ENCODE results near the gene C19orf25.
"Not testable (repeated sequence)": the region's sequence is repeated elsewhere in the genome, so short reads cannot be mapped to it uniquely, and the experiment has no call there.

The C19orf25 gene

DNA sequence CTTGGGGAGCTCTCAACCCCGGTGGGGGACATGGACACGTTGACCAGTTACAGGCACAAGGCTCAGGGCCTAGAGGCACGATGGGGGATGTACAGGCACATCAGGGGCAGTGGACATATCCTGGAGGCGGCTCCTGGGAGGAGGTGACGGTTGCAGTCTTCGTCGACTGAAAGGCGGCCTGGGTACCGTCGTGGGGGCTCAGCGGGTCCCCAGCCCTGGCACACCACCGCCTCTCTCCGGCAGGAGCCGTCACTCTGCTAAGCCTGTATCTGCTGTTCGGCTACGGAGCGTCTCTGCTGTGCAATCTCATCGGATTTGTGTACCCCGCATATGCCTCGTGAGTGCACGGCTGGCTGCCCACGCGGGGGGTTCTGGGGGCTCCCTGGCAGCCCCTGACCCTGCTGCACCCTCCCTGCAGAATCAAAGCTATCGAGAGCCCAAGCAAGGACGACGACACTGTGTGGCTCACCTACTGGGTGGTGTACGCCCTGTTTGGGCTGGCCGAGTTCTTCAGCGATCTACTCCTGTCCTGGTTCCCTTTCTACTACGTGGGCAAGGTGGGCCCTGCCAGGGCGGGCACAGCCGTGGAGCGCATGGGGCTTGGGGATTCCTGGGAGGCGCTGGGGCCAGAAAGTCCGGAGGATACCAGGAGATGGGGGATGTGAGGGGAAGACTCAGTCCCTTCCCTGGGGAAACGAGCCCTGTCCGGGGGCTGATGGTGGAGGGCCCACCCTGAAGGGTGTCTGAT is 16.2 kb upstream of the C19orf25 start:
- FAIRE-seq = no peak

DNA sequence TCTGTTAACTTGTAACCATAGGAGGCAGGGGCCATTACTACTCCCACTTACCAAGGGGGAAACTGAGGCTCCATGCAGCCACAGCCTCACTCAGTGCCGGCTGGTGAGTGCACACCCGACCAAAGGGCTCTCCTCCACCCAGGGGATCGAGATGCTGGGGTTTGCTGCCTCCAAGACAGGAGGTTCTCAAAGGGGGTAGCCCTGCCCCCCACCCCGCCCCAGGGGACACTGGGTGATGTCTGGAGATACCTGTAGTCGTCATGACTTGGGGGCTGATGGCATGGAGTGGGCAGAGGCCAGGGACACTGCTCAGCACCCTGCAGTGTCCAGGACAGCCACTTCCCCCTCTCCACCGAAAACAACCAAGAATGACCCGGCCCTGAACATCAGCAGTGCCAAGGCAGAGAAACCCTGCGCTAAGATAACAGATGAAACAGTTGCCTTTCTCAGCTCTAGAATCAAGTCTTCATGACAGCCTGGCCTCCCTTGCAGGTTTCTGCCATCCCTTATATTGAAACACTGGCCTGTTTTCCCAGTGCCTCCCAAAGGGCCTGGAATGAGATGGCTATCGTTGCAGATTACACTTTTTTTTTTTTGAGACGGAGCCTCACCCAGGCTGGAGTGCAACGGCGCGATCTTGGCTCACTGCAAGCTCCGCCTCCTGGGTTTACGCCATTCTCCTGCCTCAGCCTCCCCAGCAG is 15.2 kb upstream of the C19orf25 start:
- FAIRE-seq = no peak

DNA sequence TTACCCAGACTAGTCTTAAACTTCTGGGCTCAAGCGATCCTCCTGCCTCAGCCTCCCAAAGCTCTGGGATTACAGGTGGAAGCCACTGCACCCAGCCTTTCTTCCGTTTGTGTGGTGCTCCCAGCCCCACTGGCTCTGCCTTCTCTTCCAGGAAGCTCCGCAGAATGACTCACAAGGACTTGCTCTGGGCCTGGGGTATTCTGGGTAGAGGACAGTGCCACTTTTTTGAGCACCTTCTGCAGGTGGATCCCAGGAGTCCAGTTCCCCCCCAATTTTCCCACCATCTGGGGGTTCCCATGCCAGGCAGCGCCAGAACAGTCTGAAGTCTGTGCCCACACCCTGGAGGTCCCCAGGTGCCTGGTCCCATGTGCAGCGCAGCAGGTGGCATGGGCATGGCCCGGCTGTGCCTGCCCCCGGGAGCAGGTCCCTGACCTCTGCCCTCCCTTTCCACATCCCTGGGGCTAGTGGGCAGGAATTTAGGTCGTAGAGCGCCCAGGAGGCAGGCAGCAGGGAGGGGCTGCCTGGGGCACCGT is 13.5 kb upstream of the C19orf25 start:
- FAIRE-seq = no peak

DNA sequence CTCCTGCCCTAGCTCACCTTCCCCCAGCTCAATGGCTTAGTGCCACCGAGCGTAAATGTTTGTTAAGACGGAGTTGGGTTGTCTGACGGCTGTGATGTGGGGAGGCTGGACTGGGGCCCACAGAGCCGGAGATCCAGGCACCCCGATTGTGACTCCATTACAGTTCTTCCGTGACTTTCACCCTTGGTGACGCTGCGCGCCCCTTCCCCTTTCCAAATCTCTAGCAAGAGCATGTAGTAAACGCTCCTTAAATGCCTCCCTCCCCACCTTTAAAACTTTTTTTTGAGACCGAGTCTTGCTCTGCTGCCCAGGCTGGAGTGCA is 12.8 kb upstream of the C19orf25 start:
- FAIRE-seq = no peak

DNA sequence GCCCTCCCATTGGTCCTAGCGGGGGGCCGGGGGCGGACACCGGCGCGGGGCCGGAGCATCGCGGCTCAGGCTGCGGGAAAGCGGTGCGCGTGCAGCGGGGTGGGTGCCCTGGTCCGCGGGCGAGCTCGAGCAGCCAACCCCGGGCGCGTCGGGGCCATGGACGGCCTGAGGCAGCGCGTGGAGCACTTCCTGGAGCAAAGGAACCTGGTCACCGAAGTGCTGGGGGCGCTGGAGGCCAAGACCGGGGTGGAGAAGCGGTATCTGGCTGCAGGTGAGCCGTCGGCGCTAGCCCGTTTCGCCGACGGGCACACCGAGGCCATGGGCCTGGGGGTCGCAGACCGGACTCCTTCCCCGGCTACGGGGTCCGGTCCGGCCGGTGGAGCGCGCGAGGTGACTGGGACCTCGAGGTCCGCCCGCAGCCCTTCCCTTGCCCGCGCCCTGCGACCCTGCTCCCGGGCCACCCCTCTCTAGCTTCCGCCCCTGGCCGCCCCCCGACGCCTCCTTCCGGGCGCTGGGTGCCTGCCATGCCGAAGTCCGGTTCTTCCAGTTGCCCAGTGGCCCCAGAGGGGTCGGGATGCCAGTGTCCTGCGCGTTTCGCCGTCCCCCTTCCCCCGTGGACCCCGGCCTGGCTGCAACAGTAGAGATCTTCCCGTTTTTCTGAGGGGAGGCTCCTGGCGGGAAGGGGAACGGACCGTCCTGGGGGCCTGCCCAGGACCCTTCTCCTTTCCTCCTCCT is 12.3 kb upstream of the C19orf25 start, which contains the start of gene REEP6:
Gene REEP6 (plus strand): TSS at position 68 of the 735 bp plus-strand sequence. CDS start 89 bp downstream, at position 157.
- no peak for FAIRE-seq

DNA sequence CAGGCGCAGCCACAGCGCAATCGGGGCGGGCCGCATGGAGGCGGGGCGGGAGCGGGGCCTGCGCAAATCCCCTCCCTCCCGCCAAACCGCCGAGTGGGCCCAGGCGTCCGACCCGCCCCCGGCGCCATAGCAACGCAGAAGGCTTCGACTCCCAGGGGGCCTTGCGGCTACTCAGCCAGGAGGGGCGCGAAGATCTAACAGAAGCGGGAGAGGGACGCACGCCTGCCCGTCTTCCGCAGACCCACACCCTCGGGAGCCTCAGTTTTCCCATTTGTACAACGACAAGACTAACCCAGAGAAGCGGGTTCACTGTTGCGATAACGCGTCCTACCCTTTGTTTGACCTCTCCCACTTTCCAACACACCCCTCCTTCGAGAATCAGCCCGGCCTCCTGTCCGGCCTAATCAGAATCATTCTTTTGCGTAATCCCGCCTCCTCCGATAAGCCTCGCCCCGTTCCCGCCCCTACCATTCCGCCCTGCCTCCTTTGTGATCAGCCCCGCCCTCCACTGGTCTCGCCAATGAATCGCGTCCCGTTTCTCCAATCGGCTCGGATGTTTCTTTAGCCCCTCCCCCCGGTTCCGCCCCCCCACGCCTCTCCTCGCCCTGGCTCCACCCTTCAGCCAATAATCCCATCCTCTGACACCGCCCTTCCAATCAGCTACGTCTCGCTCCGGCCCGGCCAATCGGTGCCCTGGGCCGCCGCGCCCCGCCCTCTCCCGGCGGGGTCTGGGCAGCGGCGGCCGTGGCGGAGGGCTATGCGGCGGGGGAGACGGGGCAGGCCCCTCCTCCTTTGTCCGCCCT is 11.5 kb upstream of the C19orf25 start, which contains the start of gene PCSK4:
Gene PCSK4 (minus strand): TSS at position 40 of the 803 bp plus-strand sequence. CDS start 4 bp downstream, at position 36.
- peak; percentile 98 for FAIRE-seq

DNA sequence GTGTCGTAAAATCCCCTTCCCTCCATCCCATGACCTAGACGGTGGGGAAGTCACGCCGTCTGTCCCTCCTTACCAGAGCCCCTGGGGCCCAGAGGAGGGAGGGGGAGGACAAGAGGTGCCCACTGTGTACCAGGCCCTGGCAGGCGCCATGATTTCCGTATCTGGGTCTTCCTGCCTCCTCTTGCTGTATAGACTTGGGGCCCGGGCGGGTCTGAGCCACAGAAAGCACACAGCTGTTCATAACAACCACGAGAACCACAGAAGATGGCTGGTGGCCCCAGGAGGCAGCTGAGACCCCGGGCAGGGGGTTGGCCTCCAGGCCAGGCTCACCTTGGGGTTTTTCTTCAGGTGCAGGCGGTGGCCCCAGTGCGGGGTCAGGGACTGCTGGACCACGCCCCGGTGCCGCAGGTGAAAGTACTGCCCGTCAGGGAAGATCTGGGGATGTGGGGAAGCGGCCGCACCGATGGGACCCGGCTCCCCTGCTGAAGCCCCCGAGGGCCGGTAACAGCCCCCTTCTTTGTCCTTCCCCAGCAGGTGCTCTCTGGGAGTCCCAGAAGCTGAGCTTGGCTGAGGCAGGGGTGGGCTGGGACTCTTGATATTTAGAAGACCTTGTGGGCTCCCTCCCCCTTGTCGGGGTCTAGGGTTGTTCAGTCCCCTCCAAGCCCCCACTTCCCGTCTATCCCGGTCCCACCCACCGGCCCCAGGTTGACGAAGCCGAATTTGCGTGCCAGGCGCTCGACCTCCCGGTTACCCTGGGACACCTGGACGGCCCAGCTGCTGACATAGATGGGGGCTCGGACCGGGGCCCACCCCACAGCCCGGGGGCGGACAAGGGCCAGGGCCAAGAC is 10.7 kb upstream of the C19orf25 start:
- no peak for FAIRE-seq

DNA sequence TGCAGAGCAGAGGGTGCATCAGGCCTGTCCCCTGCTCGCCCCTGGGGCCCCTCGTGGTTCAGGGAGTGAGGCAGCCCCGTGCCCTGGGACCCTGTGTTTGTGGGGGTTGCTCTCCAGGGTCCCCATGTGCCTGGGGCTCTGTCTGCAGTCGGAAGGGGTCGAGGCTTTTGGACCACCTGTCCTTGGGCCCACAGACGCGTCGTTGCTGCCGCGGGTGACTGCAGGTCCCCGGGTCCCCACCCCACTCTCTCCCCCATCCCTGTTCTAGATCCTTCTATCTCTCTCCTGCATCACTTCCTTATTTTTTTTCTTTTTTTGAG is 9.2 kb upstream of the C19orf25 start:
- FAIRE-seq = no peak

DNA sequence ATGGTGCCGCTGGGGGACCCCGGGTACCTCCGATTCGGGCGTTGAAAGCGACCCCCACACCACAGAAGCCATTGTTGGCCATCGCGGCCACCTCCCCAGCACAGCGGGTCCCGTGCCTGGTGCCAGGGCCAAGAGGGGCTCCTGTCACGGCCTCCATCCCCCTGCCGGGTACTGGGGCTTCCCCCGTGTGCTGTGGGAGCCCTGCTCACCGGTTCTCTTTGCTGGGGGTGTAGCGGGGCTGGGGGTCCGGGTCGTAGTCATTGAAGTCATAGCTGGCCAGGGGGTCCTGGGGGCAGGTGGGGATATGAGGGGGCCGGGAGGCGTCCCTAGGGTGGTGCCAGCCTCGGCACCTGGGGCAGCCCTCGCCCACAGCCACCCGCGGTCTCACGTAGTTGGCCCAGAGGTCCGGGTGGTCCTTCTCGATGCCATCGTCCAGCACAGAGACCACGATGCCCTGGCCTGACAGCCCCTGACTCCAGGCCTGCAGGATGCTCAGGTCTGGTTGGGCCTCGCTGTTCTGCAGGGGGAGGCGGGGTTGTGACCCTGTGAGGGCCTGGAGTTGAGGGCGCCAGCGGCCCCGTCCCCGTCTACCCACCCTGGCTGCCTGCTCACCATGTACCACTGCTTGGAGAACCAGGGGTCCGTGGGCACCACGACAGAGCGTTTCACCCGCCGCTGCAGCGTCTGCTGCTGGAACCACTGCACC is 8.7 kb upstream of the C19orf25 start:
- no peak for FAIRE-seq

DNA sequence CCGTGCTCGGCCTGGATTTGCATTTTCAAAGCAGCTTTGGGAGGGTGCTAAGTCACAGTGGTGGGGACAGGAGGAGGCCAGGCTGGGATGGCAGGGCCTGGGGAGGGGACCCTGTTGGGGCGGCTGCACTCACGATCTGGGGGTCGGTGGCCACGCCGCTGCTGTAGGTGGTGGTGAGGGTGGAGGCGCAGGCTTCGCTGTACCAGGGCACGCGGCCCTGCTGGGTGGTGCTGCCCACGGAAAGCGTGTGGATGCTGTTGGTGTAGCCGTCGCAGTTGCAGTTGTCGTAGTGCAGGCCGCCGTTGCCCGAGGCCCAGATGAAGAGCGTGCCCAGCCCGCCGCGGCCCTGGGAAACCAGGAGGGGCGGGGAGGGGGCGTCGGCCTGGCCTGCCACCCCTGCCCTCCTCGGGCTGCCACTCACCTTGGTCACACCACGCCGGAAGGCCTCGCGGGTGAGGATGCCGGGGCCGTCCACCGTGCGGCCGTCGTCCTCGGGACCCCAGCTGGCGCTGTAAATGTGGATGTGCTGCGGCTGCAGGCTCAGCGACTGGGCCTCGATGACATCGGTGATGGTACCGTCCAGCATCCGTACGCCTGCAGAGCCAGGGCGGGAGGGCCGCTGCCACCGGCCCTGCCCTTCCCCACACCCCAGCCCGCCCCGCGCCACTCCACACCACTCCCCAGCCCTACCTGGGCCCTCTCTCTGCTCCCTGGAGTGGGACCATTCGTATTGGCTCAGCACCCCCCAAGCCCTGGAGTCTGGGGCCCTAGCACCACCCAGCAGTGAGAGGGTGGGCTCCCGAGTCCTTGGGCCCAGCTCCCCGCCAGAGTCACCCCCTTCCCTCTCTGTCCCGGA is 7.9 kb upstream of the C19orf25 start:
- no peak for FAIRE-seq

DNA sequence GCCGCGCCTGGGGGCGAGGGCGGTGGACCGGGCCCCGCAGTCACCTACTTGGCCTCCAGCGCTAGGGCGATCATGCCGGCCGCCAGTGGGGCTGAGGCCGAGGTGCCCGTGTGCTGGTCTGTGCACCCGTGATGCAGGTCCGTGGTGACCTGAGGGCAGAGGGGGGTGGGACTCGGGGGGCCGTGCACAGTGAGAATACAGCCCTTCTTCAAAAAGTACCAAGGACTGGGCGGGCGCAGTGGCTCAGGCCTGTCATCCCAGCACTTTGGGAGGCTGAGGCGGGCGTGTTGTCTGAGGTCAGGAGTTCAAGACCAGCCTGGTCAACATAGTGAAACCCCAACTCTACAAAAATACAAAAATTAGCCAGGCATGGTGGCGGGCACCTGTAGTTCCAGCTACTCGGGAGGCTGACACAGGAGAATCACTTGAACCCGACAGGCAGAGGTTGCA is 5.0 kb upstream of the C19orf25 start:
- FAIRE-seq = no peak

DNA sequence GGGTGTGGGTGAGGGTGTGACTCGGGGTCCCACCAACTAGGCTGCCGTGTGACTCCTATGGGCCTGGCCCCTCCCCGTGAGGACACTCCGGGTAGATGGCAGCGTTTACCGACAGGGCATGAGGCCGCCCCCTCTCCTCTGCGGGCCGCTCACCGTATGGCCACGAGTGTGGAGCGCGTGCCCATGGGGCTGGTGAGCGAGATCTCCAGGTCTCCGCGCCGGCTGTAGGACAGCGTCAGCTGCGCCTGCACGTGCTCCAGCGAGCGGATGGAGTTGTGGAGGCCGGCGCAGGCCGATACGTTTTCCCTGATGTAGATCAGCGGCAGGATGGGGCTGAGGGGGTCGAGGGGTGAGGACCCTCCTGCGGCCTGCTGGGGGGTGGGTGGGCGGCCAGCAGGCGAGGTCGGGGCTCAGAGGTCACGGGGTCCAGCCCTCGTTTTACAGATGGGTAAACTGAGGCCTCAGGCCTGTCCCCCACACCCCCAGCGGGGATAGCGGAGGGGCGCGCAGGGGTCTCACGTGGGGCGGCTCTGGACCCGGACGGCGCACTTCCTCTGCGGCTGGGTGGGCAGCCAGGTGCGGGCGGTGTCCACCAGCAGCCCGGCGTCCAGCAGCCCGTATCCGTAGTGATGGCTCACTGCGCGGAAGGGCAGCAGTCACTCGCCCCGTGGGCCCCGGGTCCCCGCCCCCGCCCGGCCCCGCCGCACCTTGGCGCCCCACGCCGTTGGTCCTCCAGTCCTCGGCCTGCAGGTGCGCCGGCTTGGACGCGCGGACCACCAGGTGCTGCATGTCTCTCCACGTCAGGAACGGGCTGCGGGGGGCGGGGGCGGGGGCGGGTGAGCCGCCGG is 4.3 kb upstream of the C19orf25 start:
- no peak for FAIRE-seq

DNA sequence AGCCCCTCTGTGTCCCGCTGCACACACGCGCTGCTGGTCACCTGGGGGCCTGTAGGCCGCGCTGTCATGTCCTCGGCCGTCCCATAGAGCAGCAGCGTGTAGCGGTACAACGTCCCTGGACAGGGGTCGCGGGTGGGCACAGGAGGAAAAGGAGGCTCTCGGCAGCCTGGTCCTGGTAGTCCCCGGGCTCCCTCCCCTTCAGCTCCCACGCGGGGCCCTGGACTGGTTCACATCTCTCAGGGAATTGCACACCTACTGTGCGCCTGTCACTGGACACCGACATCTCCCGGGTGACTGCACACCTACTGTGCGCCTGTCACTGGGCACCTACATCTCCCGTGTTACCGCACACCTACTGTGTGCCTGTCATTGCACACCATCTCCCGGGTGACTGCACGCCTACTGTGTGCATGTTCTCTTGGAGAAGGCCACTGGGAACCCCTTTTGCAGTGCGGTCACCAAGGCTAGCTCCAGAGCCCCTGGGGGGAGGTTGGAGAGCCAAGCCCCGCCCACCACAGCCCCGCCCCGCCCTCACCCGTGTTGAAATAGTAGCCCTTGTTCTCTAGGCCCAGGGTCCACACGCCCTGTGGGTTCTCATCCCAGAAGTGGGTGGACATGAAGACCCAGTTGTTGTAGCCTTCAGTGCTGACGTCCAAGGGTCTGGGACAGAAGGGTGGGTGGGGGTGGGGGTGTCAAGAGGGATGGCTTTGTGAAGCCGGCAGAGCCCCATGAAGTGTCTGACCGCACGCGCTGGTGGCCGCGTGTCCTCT is 3.5 kb upstream of the C19orf25 start:
- no peak for FAIRE-seq

DNA sequence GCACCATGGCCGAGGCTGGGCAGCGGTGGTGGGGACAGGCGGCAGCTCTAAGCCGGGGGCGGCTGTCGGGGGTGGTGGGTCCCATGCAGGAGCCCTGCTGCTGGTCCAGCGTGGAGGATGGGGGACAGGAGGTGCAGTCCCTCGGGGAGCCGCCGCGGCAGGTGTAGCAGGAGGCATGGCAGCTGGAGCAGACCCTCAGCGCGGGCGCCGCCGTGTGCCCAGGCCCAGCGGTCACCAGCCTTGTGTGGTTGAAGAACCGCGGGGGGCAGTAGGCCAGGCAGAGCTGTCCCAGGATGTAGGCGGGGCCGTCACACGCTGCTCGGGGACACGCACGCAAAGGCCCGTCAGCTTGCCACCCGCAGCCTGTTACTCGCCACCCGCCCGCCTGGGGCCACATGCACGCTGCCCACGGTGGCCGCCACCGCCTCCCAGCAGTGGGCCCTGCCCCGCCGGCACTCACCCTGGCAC is 2.9 kb upstream of the C19orf25 start:
- FAIRE-seq = no peak

DNA sequence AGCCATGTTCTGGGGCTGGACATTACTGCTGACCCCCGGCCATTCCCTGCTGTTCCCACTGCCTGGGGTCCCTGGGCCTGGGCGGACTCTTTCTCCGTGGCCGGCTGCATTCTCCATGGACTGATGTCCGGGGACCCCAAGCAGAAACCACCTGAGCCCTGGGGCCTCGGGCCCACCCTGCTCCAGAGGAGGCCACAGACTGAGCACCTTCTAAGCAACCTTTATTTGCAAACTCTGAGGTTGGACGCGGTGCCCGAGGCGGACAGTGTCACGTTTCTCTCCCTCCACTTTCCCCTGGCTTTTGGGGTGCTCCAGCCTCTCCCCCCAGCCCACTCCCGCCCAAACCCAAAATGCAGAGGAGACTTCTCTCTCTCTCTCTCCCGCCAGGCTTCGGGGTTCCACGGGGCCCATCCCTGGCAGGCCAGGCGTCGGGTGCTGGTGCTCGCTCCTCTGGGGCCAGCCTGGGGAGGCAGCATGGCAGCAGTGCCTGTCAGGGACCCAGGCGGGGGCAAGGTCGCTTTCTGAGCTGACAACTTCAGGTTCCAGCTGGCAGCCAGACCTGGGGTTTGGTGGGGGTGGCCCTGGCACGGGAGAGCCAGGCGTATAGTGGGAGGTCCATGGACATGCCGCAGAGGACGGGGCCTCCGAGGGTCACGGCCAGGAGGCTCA is 2.3 kb upstream of the C19orf25 start:
- no peak for FAIRE-seq

DNA sequence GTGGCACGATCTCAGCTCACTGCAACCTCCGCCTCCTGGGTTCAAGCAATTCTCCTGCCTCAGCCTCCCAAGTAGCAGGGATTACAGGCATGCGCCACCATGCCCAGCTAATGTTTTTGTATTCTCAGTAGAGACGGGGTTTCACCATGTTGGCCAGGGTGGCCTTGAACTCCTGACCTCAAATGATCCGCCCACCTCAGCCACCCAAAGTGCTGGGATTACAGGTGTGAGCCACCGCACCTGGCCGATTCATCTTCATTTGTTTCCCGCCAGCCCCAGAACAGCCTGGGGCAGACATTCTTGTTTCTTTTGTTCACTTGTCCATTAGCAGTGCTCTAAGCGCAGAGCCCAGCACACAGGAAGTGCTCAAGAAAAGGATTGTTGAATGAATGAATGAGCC is 2.0 kb downstream of the C19orf25 start:
- FAIRE-seq = not testable (repeated sequence)

DNA sequence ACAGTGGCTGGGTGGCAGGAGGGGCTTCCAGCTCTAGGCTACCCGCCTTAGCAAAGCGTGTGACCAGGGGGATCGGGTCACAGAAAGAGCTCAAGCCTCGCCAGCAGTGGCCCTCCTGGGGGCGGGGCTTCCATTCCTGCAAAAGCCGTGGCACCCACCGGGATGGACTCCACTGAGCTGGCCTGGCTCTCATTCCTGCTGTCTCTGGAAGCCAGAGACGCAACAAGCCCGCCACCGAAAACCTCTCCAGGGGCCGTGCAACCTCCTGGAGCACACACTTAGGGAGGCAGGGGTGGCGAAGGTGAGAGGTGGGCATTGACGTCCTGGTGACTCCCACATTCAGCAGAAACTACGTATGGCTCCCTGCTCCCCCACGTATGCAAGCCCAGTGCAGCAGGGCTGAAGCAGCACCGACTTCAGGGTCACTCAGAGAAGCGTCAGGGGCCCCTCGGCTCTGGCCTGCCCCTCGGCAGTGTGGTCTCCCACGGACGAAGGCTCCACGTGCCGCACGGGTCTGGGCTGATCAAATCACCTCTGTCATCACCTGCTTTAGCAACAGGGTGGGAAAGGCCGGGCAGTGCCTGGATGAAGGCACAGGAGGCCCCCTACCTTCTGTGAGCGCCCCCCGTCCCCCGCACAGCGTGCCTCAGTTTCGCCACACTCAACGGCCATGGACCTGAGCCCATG is 3.1 kb downstream of the C19orf25 start:
- no peak for FAIRE-seq
